Mesenchymal stem cell (in vitro differentiated cells and primary cell): ENCODE results near the gene TMEM143.
A peak's percentile ranks its signal among the peaks of the same experiment; 100 is the strongest.

ENCODE experiments used
- DNase-seq: peaks from one replicate; pipeline ENCODE4 v3.0.0-alpha.2; 2013
- H2AFZ ChIP-seq: one replicate; pipeline ENCODE4 v1.6.1; 2013; ENCODE audit warnings: low read depth, mild to moderate bottlenecking, control low read depth, inconsistent platforms, low read length, moderate library complexity
- H2AK5ac ChIP-seq: 2 replicates; pipeline ENCODE4 v1.6.1; 2013; ENCODE audit warnings: low read length, moderate library complexity, mild to moderate bottlenecking, inconsistent platforms; ENCODE audit not compliant: severe bottlenecking
- H2BK120ac ChIP-seq: one replicate; pipeline ENCODE4 v1.6.1; 2013; ENCODE audit warnings: low read depth, mild to moderate bottlenecking, inconsistent platforms, low read length, moderate library complexity
- H2BK12ac ChIP-seq, 2 experiments: one replicate each; pipeline ENCODE4 v1.6.1; 2013; ENCODE audit warnings: inconsistent platforms in 2 of 2, low read length in 2 of 2, mild to moderate bottlenecking in 2 of 2, moderate library complexity in 2 of 2, control low read depth in 1 of 2
- H2BK15ac ChIP-seq: one replicate; pipeline ENCODE4 v1.6.1; 2013; ENCODE audit warnings: mild to moderate bottlenecking, low read depth, inconsistent platforms; ENCODE audit not compliant: poor library complexity, severe bottlenecking
- H2BK5ac ChIP-seq: 2 replicates; pipeline ENCODE4 v1.6.1; 2013; ENCODE audit warnings: low read depth, mild to moderate bottlenecking, low read length, control low read depth, inconsistent platforms; ENCODE audit not compliant: poor library complexity, severe bottlenecking
- H3K14ac ChIP-seq, 2 experiments: one replicate each; pipeline ENCODE4 v1.6.1; 2013; ENCODE audit warnings: inconsistent platforms in 2 of 2, low read length in 2 of 2, control low read depth in 1 of 2, mild to moderate bottlenecking in 1 of 2, moderate library complexity in 1 of 2
- H3K18ac ChIP-seq, 2 experiments: one replicate each; pipeline ENCODE4 v1.6.1; 2013; ENCODE audit warnings: inconsistent platforms in 2 of 2, low read length in 2 of 2, control low read depth in 1 of 2, low read depth in 1 of 2, mild to moderate bottlenecking in 1 of 2
- H3K23ac ChIP-seq, 2 experiments: one replicate each; pipeline ENCODE4 v1.6.1; 2013; ENCODE audit warnings: inconsistent platforms in 2 of 2, low read length in 2 of 2, mild to moderate bottlenecking in 2 of 2, moderate library complexity in 2 of 2, control low read depth in 1 of 2
- H3K27ac ChIP-seq: 2 replicates; pipeline ENCODE4 v1.5.1; 2013; ENCODE audit warnings: mild to moderate bottlenecking, moderate library complexity, low read length, control low read depth, inconsistent platforms; ENCODE audit not compliant: poor library complexity, severe bottlenecking
- H3K27me3 ChIP-seq, 2 experiments: 2 replicates each; pipeline versions ENCODE4 v1.6.1 to v1.7.0; 2013; ENCODE audit warnings: low read length in 2 of 2, mild to moderate bottlenecking in 2 of 2, moderate library complexity in 2 of 2, control low read depth in 1 of 2, inconsistent platforms in 1 of 2; ENCODE audit not compliant: control insufficient read depth in 1 of 2, insufficient read depth in 1 of 2
- H3K36me3 ChIP-seq, 2 experiments: 2 replicates each; pipeline versions ENCODE4 v1.6.1 to v1.7.0; 2013; ENCODE audit warnings: low read length in 2 of 2, control low read depth in 1 of 2, inconsistent platforms in 1 of 2, low read depth in 1 of 2, mild to moderate bottlenecking in 1 of 2; ENCODE audit not compliant: insufficient read depth in 2 of 2, control insufficient read depth in 1 of 2
- H3K4ac ChIP-seq, 2 experiments: one replicate each; pipeline ENCODE4 v1.6.1; 2013; ENCODE audit warnings: inconsistent platforms in 2 of 2, low read length in 2 of 2, mild to moderate bottlenecking in 2 of 2, moderate library complexity in 2 of 2, control low read depth in 1 of 2, low read depth in 1 of 2
- H3K4me1 ChIP-seq: 2 replicates; pipeline ENCODE4 v1.6.1; 2013; ENCODE audit warnings: low read depth, low read length, control low read depth; ENCODE audit not compliant: control insufficient read depth, insufficient read depth
- H3K4me2 ChIP-seq: 2 replicates; pipeline ENCODE4 v1.6.1; 2013; ENCODE audit warnings: low read length, mild to moderate bottlenecking, inconsistent platforms; ENCODE audit not compliant: poor library complexity, severe bottlenecking
- H3K4me3 ChIP-seq, 2 experiments: 2 replicates each; pipeline versions ENCODE4 v1.5.1 to v1.7.0; 2013; ENCODE audit warnings: low read length in 2 of 2, mild to moderate bottlenecking in 2 of 2, control low read depth in 1 of 2, low read depth in 1 of 2; ENCODE audit not compliant: insufficient read depth in 1 of 2
- H3K79me1 ChIP-seq: replicated peaks from 2 replicates; pipeline ENCODE4 v1.6.1; 2013; ENCODE audit warnings: mild to moderate bottlenecking, control low read depth, low read length, inconsistent platforms; ENCODE audit not compliant: poor library complexity, severe bottlenecking
- H3K9ac ChIP-seq: 2 replicates; pipeline ENCODE4 v1.7.0; 2013; ENCODE audit warnings: mild to moderate bottlenecking, low read length, moderate library complexity
- H3K9me3 ChIP-seq: 2 replicates; pipeline ENCODE4 v1.7.0; 2013; ENCODE audit warnings: mild to moderate bottlenecking, low read length; ENCODE audit not compliant: control insufficient read depth
- H4K8ac ChIP-seq: one replicate; pipeline ENCODE4 v1.6.1; 2013; ENCODE audit warnings: inconsistent platforms, mild to moderate bottlenecking, low read length, moderate library complexity
- H4K91ac ChIP-seq: one replicate; pipeline ENCODE4 v1.6.1; 2013; ENCODE audit warnings: mild to moderate bottlenecking, low read length, inconsistent platforms
- WGBS: methylation state at CpG from one replicate; pipeline ENCODE4 v1.1.7; 2013; ENCODE audit warnings: mixed read lengths; 5-methylcytosine and 5-hydroxymethylcytosine counted together

The TMEM143 gene

GRCh38 chr19:48355365-48355954, 8.3 kb downstream of the TMEM143 start:
- Histone ChIP-seq H2BK15ac (no peak overlapping the region), H2AFZ (no peak overlapping the region), H3K36me3 (peaks cover 6 to 8% of the 10 kb centered on the region in 2 experiments), H3K4me3 (no peak overlapping the region), H3K9ac (no peak overlapping the region), H4K91ac (peak overlapping the region; percentile 46), H2BK12ac (peak overlapping the region; percentile 15 to 54), H3K4ac (peak overlapping the region in 1 of 2 experiments; percentile 8), H3K79me1 (no peaks in the 10 kb centered on the region), H3K4me1 (peaks cover 12% of the 10 kb centered on the region), H3K9me3 (no peaks in the 10 kb centered on the region), H4K8ac (peak overlapping the region; percentile 19), H3K18ac (no peak overlapping the region), H3K14ac (no peak overlapping the region), H3K23ac (no peak overlapping the region), H2BK5ac (no peak overlapping the region), H3K27ac (no peak overlapping the region), H2AK5ac (peak overlapping the region; percentile 69), H2BK120ac (no peak overlapping the region), H3K27me3 (no peaks in the 10 kb centered on the region), H3K4me2 (no peak overlapping the region)
- 92% methylated on average over 12 of the region's 12 CpGs for WGBS
- no peak for DNase-seq

DNA sequence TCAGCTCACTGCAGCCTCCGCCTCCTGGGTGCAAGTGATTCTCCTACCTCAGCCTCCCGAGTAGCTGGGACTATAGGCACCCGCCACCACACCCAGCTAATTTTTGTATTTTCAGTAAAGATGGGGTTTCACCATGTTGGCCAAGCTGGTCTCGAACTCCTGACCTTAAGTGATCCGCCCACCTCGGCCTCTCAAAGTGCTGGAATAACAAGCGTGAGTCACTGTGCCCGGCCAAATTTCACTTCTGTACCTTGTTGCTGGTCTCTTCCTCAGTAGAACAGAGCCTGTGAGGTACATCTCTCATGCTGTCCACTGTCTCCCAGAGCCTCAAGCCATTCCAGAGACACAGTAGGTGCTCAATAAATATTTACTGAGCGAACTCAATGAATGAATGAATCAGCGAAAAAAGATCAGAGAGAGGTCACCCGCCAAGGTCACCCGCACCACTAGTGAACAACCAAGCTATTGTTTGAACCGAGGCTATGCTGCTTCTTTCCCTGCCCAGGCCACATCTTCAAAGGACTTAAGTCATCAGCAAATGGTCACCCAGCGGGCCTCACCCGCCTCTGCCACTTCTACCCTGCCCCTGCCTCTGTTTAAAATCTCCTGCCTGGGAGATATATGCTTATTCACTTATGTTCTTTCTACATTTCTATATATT, 9.3 kb downstream of the TMEM143 start:
- Histone ChIP-seq H3K9ac (no peak overlapping the region), H3K79me1 (no peaks in the 10 kb centered on the region), H4K91ac (no peak overlapping the region), H2AFZ (no peak overlapping the region), H3K9me3 (no peaks in the 10 kb centered on the region), H2BK15ac (no peak overlapping the region), H2BK5ac (no peak overlapping the region), H3K36me3 (peaks cover 3 to 6% of the 10 kb centered on the region in 2 experiments), H3K23ac (no peak overlapping the region), H2BK12ac (no peak overlapping the region), H3K14ac (peak overlapping the region in 1 of 2 experiments; percentile 41), H3K18ac (no peak overlapping the region), H2AK5ac (no peak overlapping the region), H3K4me1 (peaks cover 12% of the 10 kb centered on the region), H2BK120ac (no peak overlapping the region), H3K4ac (no peak overlapping the region), H3K27ac (no peak overlapping the region), H3K4me3 (no peak overlapping the region), H4K8ac (peak overlapping the region; percentile 4), H3K27me3 (no peaks in the 10 kb centered on the region), H3K4me2 (no peak overlapping the region)
- peak; percentile 39 for DNase-seq
- WGBS, result 79% methylated on average over 12 of the region's 15 CpGs

- no peak overlapping the region for H4K91ac ChIP-seq
- WGBS, result 79% methylated on average over 5 of the region's 5 CpGs
- H2BK5ac ChIP-seq, result no peak overlapping the region
These were observed 10.1 kb downstream of the TMEM143 start for GRCh38 chr19:48353677-48354076.

GRCh38 chr19:48351341-48351752, 12.4 kb downstream of the TMEM143 start:
- H3K4me1 ChIP-seq, result peaks cover 12% of the 10 kb centered on the region
- no peak overlapping the region for H3K18ac ChIP-seq
- no peak overlapping the region for H3K4me3 ChIP-seq
- H2BK12ac ChIP-seq, result no peak overlapping the region
- no peak overlapping the region for H3K4me2 ChIP-seq
- no peak overlapping the region for H3K23ac ChIP-seq
- H3K79me1 ChIP-seq, result no peaks in the 10 kb centered on the region
- DNase-seq, result peak; percentile 52
- no peak overlapping the region for H2AFZ ChIP-seq
- H3K36me3 ChIP-seq, result peaks cover 0 to 6% of the 10 kb centered on the region in 2 experiments
- no peak overlapping the region for H3K9ac ChIP-seq
- no peaks in the 10 kb centered on the region for H3K9me3 ChIP-seq
- H3K27me3 ChIP-seq, result no peaks in the 10 kb centered on the region
- H3K4ac ChIP-seq, result no peak overlapping the region
- H2BK120ac ChIP-seq, result no peak overlapping the region
- 51% methylated on average over 8 of the region's 8 CpGs for WGBS
- no peak overlapping the region for H4K8ac ChIP-seq
- no peak overlapping the region for H4K91ac ChIP-seq
- H3K14ac ChIP-seq, result no peak overlapping the region
- H2BK15ac ChIP-seq, result no peak overlapping the region
- H2AK5ac ChIP-seq, result no peak overlapping the region
- H3K27ac ChIP-seq, result no peak overlapping the region
- H2BK5ac ChIP-seq, result no peak overlapping the region

More at GRCh38 chr19:48353677-48354076, 10.1 kb downstream of the TMEM143 start:
- Histone ChIP-seq H3K14ac (no peak overlapping the region), H3K9me3 (no peaks in the 10 kb centered on the region), H3K4ac (peak overlapping the region in 1 of 2 experiments; percentile 30), H2BK15ac (no peak overlapping the region), H3K27ac (no peak overlapping the region), H3K27me3 (no peaks in the 10 kb centered on the region), H3K4me1 (peaks cover 12% of the 10 kb centered on the region), H3K4me3 (no peak overlapping the region), H2BK120ac (no peak overlapping the region), H3K9ac (no peak overlapping the region), H3K4me2 (no peak overlapping the region), H3K18ac (no peak overlapping the region), H3K36me3 (peaks cover 3 to 6% of the 10 kb centered on the region in 2 experiments), H4K8ac (no peak overlapping the region), H3K79me1 (no peaks in the 10 kb centered on the region), H3K23ac (no peak overlapping the region), H2BK12ac (no peak overlapping the region), H2AFZ (no peak overlapping the region), H2AK5ac (no peak overlapping the region)
- DNase-seq, result peak; percentile 31
